CD4-positive, alpha-beta T cell (primary cell): ENCODE results near the gene DNAAF5. TPM values are rescaled to one million over a fixed set of nuclear protein-coding genes. Genes with fewer than 3 reads are reported as not detected.

Experiments
- ATAC-seq: fragments of 200-7000 bp; cut with Tn5 transposase; one replicate; pipeline ENCODE4 v1.10.0; 2022; ENCODE audit warnings: mild to moderate bottlenecking; ENCODE audit not compliant: poor library complexity
- CTCF ChIA-PET: fragments of 350-600 bp; sonication (Branson Sonifier 250); formaldehyde crosslinking; loops from one replicate; lab custom pipeline; 2021; ENCODE audit warnings: antibody characterized with exemption, inconsistent platforms; lab: Charles Lee
- POLR2A ChIA-PET: fragments of 350-600 bp; sonication (Branson Sonifier 250); formaldehyde crosslinking; loops from one replicate; lab custom pipeline; 2021; ENCODE audit warnings: antibody characterized with exemption, inconsistent platforms; lab: Charles Lee
- DNase-seq, 14 experiments: peaks; one replicate each; pipeline ENCODE4 v3.0.0-alpha.2; 2013 to 2020; ENCODE audit warnings: mixed read lengths in 2 of 14
- H3K27ac ChIP-seq, 2 donors: one replicate each; pipeline versions ENCODE4 v1.5.1 to v1.7.0; 2013; ENCODE audit warnings: low read length in 2 of 2, low read depth in 1 of 2, mild to moderate bottlenecking in 1 of 2
- H3K27me3 ChIP-seq, 2 experiments: 1 replicate in 1 of 2; 2 replicates in 1 of 2; pipeline versions ENCODE4 v1.6.1 to v1.7.0; 2013; ENCODE audit warnings: low read length in 2 of 2, control low read depth in 1 of 2, mild to moderate bottlenecking in 1 of 2, moderate library complexity in 1 of 2; ENCODE audit not compliant: insufficient read depth in 2 of 2, control insufficient read depth in 1 of 2
- H3K36me3 ChIP-seq: one replicate; pipeline ENCODE4 v1.6.1; 2013; ENCODE audit warnings: low read length, control low read depth; ENCODE audit not compliant: insufficient read depth
- H3K4me1 ChIP-seq: one replicate; pipeline ENCODE4 v1.6.1; 2013; ENCODE audit warnings: low read length, control low read depth; ENCODE audit not compliant: insufficient read depth
- H3K4me3 ChIP-seq: one replicate; pipeline ENCODE4 v1.5.1; 2013; ENCODE audit warnings: mild to moderate bottlenecking, low read length, moderate library complexity
- H3K9me3 ChIP-seq, 2 experiments: 1 replicate in 1 of 2; 2 replicates in 1 of 2; pipeline versions ENCODE4 v1.6.1 to v1.7.0; 2013; ENCODE audit warnings: low read length in 2 of 2, mild to moderate bottlenecking in 2 of 2, control low read depth in 1 of 2, moderate library complexity in 1 of 2; ENCODE audit not compliant: control insufficient read depth in 1 of 2, insufficient read depth in 1 of 2
- H3K27ac Mint-ChIP-seq: one replicate; pipeline ENCODE4 v1.8.0; 2020; ENCODE audit warnings: mixed read lengths
- H3K27me3 Mint-ChIP-seq: one replicate; pipeline ENCODE4 v1.8.0; 2021; ENCODE audit warnings: mixed read lengths
- H3K36me3 Mint-ChIP-seq: one replicate; pipeline ENCODE4 v1.8.0; 2021; ENCODE audit warnings: low read depth, mixed read lengths
- H3K4me1 Mint-ChIP-seq: one replicate; pipeline ENCODE4 v1.8.0; 2021; ENCODE audit warnings: low read depth, mixed read lengths
- H3K4me3 Mint-ChIP-seq: one replicate; pipeline ENCODE4 v1.8.0; 2020; ENCODE audit warnings: mild to moderate bottlenecking, mixed read lengths
- H3K9me3 Mint-ChIP-seq: one replicate; pipeline ENCODE4 v1.8.0; 2020; ENCODE audit warnings: mixed read lengths
- CTCF ChIP-seq: fragments of 200-600 bp; IDR thresholded peaks from one replicate; pipeline ENCODE4 v1.8.0; 2022; ENCODE audit warnings: antibody characterized with exemption, mild to moderate bottlenecking
- intact Hi-C, 2 experiments: fragments of 100-400 bp; cut with DNase I in 1 of 2; cut with micrococcal nuclease in 1 of 2; formaldehyde crosslinking; loops; one replicate each; pipeline versions ENCODE4 v1.15.1 to v1.9.0; 2023 to 2025; cut with DNase I, micrococcal nuclease
- total RNA-seq, 174 experiments: library from RNA in 2 of 174; stranded (reverse) in 2 of 174; gene quantifications; one replicate each; pipeline ENCODE4 v1.2.3 and lab custom pipeline; 2021 to 2026

The DNAAF5 gene
- total RNA-seq, 2 experiments from 2014 or later = 4.8 to 6.1 TPM

GRCh38 chr7:815284-816216, 89.1 kb downstream of the DNAAF5 start:
- Histone ChIP-seq H3K4me1 (peaks cover 50% of the 10 kb centered on the region), H3K27me3 (no peaks in the 10 kb centered on the region), H3K36me3 (peaks cover 3% of the 10 kb centered on the region), H3K9me3 (peaks cover 0 to 3% of the 10 kb centered on the region in 2 experiments), H3K4me3 (peak overlapping the region; percentile 64), H3K27ac (no peak overlapping the region)
- Mint-ChIP-seq H3K4me1 (peaks cover 61% of the 10 kb centered on the region), H3K36me3 (peaks cover 25% of the 10 kb centered on the region), H3K4me3 (peak overlapping the region; percentile 92), H3K27ac (peak overlapping the region; percentile 85), H3K9me3 (no peaks in the 10 kb centered on the region), H3K27me3 (no peaks in the 10 kb centered on the region)
- DNase-seq = peak in 4 of 14 experiments; percentile 11 to 59 (median 37)
- ATAC-seq = no peak
- ChIA-PET CTCF (interaction anchor here (0.7 to 2.0 kb wide), 3 partner anchors 16 to 58 kb away, joined by 3 to 6 read pairs (median 3); partner anchors contain the start of gene SUN1), POLR2A (interaction anchor here (1.0 to 3.2 kb wide), 5 partner anchors 17 to 108 kb away, joined by 3 to 34 read pairs (median 5); partner anchors contain the start of genes GET4 and SUN1)
- no peak for TF ChIP-seq CTCF
- intact Hi-C loops = loop anchor here (1.0 to 10.0 kb wide), 5 partner anchors 17 to 229 kb away; partner anchors contain the start of genes GET4 (in 1 of the 2), GPR146 (in 1 of the 2) and SUN1 (in 1 of the 2)

GRCh38 chr7:816300-816750, 89.8 kb downstream of the DNAAF5 start:
- DNase-seq = peak; percentile 95 to 99 (median 97)
- Histone ChIP-seq H3K27ac (no peak overlapping the region), H3K9me3 (no peaks in the 10 kb centered on the region), H3K36me3 (peaks cover 5% of the 10 kb centered on the region), H3K4me1 (peaks cover 50% of the 10 kb centered on the region), H3K27me3 (no peaks in the 10 kb centered on the region), H3K4me3 (peak overlapping the region; percentile 64)
- CTCF ChIA-PET = interaction anchor here (1.2 to 2.0 kb wide), 2 partner anchors 15 to 57 kb away, joined by 3 to 6 read pairs; partner anchors contain the start of gene SUN1
- POLR2A ChIA-PET = interaction anchor here (1.0 to 3.2 kb wide), 5 partner anchors 16 to 107 kb away, joined by 3 to 34 read pairs (median 5); partner anchors contain the start of genes GET4 and SUN1
- Mint-ChIP-seq H3K9me3 (no peaks in the 10 kb centered on the region), H3K4me3 (peak overlapping the region; percentile 85), H3K36me3 (peaks cover 30% of the 10 kb centered on the region), H3K27ac (peak overlapping the region; percentile 85), H3K27me3 (no peaks in the 10 kb centered on the region), H3K4me1 (peaks cover 67% of the 10 kb centered on the region)
- ATAC-seq = peak; percentile 94
- no peak for TF ChIP-seq CTCF
- intact Hi-C loops = loop anchor here (1.0 to 10.0 kb wide), 5 partner anchors 16 to 228 kb away; partner anchors contain the start of genes GET4 (in 1 of the 2), GPR146 (in 1 of the 2) and SUN1 (in 1 of the 2)
